ENCODE measurements around the gene GMEB2.

- TF ChIP-seq POLR2AphosphoS5 (IDR thresholded peaks at IDR 0.05; ENCODE audit: borderline replicate concordance, low read depth, low read length), result no peak
- TF ChIP-seq EZH2 (IDR thresholded peaks at IDR 0.05), result no peak
- no peak for TF ChIP-seq FOXP2 (optimal IDR thresholded peaks at IDR 0.05; ENCODE audit: control extremely low read depth, extremely low read length, insufficient read depth)
Observed at GRCh38 chr20:63675681-63676368, 48.9 kb upstream of the GMEB2 start.

All from SK-N-MC (cell line).